Fibroblast of pulmonary artery (primary cell): ENCODE measurements around the gene VAMP5.

Source experiments
- DNase-seq: peaks from one replicate; pipeline ENCODE4 v3.0.0-alpha.2; 2010; ENCODE audit warnings: low read depth
- H3K4me3 ChIP-seq: replicated peaks from 2 replicates; pipeline ENCODE4 v1.5.1; 2011; ENCODE audit warnings: low read depth, mild to moderate bottlenecking, control low read depth, low read length, moderate library complexity
- TF ChIP-seq, protein P1 (sequence below): IDR thresholded peaks from 2 replicates; pipeline ENCODE4 v1.5.1; 2011; ENCODE audit warnings: mild to moderate bottlenecking, control low read depth, low read length, inconsistent platforms; ENCODE audit errors: missing control alignments

VAMP5 gene

DNA sequence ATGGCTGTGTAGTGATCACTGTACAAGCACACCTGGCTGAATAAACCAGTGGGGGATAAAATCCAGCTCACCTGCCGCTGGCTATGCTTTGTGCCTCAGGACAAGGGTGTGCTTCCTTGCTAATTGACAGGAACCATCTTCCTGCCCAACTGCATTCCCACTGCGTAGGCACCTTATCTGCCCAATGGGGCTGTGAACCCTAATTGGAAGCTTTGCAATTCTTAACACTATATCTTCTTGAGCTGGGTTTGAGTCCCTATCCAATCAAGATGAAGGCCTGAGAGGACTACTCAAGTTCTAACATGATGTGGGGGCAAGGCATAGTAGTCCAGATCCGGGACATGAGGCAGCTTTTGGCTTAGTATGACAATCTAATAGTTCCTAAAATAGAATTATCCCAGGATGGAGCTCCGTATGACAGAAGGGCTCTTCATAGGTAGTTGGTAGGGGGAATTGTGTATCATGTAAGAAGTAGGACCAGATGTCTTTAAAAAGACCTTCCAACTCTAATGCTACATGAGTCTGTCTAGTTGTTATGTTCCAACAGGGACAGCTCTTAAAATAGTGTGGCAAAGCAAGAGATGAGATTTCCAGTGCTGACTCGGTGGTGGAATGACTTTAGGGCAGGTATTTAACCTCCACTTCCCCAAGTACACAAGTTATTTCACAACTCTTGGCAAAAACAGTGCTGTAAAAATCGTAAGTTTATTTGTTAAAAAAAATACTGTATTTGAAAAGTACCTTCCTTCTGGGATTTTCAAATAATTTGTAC, 20.5 kb downstream of the VAMP5 start:
- no peak overlapping the region for H3K4me3 ChIP-seq
- peak; percentile 49 for DNase-seq
- TF ChIP-seq, protein P1, sequence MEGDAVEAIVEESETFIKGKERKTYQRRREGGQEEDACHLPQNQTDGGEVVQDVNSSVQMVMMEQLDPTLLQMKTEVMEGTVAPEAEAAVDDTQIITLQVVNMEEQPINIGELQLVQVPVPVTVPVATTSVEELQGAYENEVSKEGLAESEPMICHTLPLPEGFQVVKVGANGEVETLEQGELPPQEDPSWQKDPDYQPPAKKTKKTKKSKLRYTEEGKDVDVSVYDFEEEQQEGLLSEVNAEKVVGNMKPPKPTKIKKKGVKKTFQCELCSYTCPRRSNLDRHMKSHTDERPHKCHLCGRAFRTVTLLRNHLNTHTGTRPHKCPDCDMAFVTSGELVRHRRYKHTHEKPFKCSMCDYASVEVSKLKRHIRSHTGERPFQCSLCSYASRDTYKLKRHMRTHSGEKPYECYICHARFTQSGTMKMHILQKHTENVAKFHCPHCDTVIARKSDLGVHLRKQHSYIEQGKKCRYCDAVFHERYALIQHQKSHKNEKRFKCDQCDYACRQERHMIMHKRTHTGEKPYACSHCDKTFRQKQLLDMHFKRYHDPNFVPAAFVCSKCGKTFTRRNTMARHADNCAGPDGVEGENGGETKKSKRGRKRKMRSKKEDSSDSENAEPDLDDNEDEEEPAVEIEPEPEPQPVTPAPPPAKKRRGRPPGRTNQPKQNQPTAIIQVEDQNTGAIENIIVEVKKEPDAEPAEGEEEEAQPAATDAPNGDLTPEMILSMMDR = no peak

DNA sequence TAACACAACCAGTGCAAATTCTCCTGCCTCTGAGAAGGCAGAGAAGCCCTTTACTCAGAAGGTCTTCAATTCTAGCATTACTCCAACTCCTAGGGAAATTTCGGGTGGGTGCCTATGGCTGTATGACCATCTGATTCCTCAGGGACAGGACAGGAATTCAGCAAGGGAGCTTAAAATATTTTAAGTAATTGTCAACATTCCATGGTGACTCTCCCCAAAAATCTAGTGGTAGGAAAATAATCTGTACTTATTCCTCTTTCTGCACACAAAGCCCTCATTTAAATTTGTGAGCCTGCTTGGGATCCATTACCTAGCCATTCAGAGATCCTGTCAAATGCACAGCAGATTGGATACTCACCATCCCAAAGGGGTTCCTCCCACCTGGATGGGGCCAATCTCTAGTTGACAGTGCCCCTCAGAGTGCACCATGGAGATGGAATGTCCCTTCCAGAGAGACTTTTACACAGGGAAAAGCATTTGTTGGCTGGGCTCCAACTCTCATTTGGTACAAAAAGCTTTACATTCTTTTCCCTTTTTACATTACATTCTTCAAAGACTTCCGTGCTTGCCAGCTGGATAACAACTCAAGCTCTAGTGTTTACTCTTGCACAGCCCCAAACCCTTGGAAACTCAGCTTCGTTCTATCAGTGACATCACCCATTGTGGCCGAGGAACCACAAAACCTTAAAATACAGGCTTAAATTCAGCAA, 21.3 kb downstream of the VAMP5 start:
- TF ChIP-seq, protein P1 = no peak
- no peak overlapping the region for H3K4me3 ChIP-seq
- peak; percentile 93 for DNase-seq

DNA sequence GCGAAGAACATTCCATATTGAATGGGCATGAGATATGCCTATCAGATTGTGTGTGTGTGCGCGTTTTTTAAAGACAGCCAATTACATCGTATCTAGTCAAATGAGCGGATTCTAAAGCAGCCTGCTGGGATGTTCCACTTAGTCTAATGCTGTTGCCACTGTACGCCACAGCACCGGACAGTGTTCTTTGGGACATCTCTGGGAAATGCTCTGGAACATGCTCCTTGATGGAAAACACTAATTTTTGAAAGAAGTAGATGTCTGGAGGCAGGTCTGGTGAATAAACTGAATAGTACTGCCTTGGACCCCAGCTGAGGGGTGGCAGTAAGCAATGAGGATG, 21.9 kb downstream of the VAMP5 start:
- DNase-seq = no peak
- TF ChIP-seq, protein P1 = no peak
- H3K4me3 ChIP-seq = no peak overlapping the region

DNA sequence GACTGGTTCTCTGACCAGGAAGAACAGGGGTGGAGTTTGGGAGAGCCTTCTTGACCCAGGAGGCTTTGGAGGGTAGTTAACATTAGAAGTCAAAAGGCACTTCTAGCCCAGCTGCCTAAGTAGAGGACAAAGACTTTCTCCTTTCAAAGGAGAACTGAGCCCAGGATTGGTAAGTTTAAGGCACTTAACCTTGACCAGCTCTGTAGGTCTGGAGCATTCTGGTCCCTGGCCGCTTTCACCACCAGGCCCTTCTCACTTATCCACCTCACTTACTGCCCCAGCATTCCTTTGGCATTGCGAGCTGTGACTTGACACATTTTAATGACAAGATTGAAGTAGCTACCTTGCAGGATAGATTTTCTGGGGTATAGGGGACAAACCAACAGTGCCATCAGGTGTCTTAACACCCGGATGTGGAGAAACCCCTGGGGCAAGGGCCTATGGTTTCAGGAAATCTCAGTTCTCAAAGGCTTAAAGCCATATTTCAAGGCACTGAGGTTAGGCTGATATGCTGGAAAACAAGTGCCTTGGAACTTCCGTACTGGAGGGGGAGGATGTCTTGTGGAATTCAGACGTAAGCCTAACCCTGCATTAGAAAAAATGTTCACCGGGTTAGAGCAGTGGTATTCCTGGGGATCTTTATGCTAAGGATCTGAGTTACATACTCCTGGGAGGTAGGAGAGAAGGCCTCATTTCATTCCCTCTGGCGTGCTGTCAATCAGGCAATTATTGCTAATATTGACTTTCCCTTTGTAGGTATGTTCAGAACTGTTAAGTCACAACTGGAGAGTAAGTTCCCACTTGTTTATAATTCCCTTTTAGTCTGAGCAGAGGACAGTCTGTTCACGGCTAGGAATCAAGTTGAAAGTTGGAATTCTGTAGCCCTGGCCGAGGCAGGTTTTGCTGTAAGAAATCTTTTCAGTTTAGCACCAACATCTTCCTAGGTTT, 23.3 kb downstream of the VAMP5 start:
- no peak for DNase-seq

DNA sequence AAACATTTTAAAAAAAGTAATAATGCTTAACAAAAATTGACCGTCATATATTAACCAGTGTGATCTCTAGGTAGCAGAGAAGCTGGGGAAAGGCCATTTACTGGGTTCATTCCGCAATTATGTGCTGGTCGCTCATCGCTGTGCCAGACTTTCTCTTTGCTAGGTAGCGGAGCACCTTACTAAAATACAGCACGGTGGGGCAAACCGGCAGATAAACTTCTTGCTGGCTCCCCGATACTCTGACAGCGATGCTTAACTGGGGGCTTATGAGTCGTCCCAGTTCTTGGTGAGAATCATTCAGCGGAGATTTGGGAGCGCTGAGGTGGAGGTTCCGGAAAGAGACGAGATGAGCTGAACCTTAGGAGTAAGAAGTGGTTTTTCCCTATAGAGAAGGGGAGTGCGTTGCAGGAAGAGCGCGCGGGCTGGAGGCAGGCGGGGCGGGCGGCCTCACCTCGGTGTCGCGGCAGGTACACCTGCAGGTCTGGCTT, 27.0 kb downstream of the VAMP5 start:
- no peak for DNase-seq
- TF ChIP-seq, protein P1 = no peak
- H3K4me3 ChIP-seq = peak overlapping the region; percentile 79

More for the DNA sequence above, 23.3 kb downstream of the VAMP5 start:
- no peak overlapping the region for H3K4me3 ChIP-seq
- TF ChIP-seq, protein P1 = no peak

DNA sequence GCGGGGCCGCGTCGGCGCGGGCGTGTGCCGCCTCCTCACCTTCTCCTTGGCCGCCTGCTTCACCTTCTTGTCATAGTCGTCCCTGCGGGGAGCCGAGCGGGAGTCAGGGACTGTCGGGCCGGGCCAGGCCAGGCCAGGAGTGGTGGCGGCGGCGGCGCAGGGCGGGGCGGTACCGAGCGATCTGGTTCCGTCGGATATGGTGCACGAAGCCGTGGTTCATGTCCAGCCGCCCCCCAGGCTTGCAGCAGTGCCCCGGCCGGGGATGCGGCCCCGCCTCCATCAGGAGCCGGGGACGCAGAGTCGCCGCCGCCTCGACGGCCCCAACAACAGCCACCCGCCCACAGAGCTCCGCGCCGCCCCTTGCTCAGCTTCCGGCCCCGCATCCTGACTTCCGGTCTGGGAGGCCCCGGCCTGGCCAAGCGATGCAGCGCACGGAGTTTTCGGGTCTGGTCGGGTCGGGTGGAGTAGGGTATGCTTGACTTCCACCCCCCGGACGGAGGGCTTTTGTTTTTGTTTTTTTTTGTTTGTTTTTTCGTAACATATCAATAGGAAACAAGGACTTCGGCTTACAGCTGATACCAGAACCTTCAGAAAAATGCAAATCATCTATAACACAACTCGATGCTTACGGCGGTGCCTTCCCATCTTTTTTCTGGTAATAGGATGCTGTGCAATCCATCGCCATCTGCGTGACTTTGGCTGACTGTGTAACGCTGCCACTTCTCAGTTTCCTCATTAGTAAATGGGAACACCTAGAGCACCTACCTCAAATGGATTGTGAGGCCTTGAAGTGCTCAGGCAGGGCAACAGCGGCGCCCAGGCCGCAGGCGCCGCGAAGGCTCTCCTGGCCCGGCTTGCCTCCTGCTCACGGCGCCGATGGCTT, 27.7 kb downstream of the VAMP5 start, which contains the start of gene C2orf68:
Gene C2orf68, minus strand, starts transcription at position 362 of the 883 bp plus-strand sequence. Its CDS starts 82 bp downstream, at position 280.
- DNase-seq = peak; percentile 84
- TF ChIP-seq, protein P1 = no peak
- H3K4me3 ChIP-seq = peak within 1 kb of the TSS; percentile 79
